Cardiac muscle cell (in vitro differentiated cells and primary cell): ENCODE data around the gene CLPTM1L. TPM values are rescaled to one million over a fixed set of nuclear protein-coding genes. Genes with fewer than 3 reads are reported as not detected.

Experiments used
- DNase-seq, 2 donors: peaks; one replicate each; pipeline versions ENCODE4 v3.0.0 to v3.0.0-alpha.2; 2010 to 2017; ENCODE audit warnings: low read depth in 1 of 2, low spot score in 1 of 2
- H3K27ac ChIP-seq: fragments of 200-600 bp; sonication (generic); 2 replicates; pipeline ENCODE4 v1.5.1; 2016
- H3K27me3 ChIP-seq: fragments of 200-600 bp; sonication (generic); 2 replicates; pipeline ENCODE4 v1.6.0; 2016; ENCODE audit warnings: control low read depth
- H3K36me3 ChIP-seq: fragments of 200-600 bp; sonication (generic); 2 replicates; pipeline ENCODE4 v1.5.1; 2016; ENCODE audit warnings: control low read depth
- H3K4me1 ChIP-seq: fragments of 200-600 bp; sonication (generic); 2 replicates; pipeline ENCODE4 v1.8.1; 2017; ENCODE audit warnings: low read depth, mild to moderate bottlenecking, mixed run types
- H3K4me3 ChIP-seq: fragments of 200-600 bp; sonication (generic); 2 replicates; pipeline ENCODE4 v1.5.1; 2016; ENCODE audit warnings: mild to moderate bottlenecking
- H3K9me3 ChIP-seq: fragments of 200-600 bp; sonication (generic); 2 replicates; pipeline ENCODE4 v1.5.1; 2017; ENCODE audit warnings: low read depth, mild to moderate bottlenecking, control low read depth
- CTCF ChIP-seq: IDR thresholded peaks from 2 replicates; pipeline ENCODE4 v1.5.1; 2012; ENCODE audit warnings: low read depth, mild to moderate bottlenecking, low read length
- polyA plus RNA-seq: library from polyadenylated mRNA; unstranded; fragments of >200 nt; fragmentation: Nextera tagmentation; extraction: Ambion mirVana; gene quantifications from 2 replicates; pipeline ENCODE4 v1.2.1, GENCODE V29; 2016
- total RNA-seq: library from RNA; depleted of rRNA; stranded (reverse); fragments of >200 nt; gene quantifications from 2 replicates; pipeline ENCODE4 v1.2.3, GENCODE V29; 2016

CLPTM1L gene
- total and polyA plus RNA-seq, 2 experiments from 2014 or later, result 78.4 to 154 TPM

- H3K27me3 ChIP-seq, result peaks cover 44% of the 10 kb centered on the region
- no peak overlapping the region for H3K4me3 ChIP-seq
- no peaks in the 10 kb centered on the region for H3K36me3 ChIP-seq
- no peaks in the 10 kb centered on the region for H3K9me3 ChIP-seq
- DNase-seq, result no peak
- no peak for TF ChIP-seq CTCF
- no peak overlapping the region for H3K27ac ChIP-seq
- H3K4me1 ChIP-seq, result peaks cover 14% of the 10 kb centered on the region
Observed at GRCh38 chr5:1382248-1382700, 37.4 kb upstream of the CLPTM1L start.

DNA sequence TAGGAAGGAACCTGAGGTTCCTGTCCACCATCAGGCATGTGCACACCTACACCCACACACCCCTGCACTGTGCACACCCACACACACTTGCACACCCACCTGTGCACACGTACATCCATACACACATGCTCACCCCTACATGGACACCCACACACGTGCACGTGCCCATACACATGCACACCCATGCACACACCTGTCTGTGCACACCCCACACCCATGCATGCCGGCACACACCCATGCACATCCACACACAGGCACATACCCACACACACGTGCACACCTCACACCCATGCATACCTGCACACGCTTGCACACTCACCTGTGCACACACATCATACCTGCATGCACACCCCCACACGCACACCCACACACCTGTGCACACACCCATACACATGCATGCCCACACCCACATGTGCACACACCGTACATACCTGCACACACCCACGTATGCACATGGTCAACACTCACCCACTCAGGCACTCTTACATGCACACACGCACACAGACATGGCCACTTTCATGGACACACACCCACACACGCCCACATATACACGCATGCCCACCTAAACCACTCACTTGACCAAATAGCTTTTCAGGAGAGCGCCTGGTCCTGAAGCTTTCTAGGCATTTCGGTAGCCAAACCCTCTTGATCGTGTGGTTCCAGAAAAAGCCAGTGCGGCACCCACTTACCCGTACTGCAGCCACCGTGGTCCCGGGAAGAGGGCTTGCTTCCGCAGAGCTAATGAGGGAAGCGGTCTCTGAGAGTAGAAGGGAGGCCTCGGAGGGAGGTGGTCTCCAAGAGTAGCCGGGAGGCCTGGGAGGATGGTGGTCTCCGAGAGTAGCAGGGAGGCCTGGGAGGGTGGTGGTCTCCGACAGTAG, 36.7 kb upstream of the CLPTM1L start:
- DNase-seq, result no peak
- Histone ChIP-seq H3K27me3 (peaks cover 43% of the 10 kb centered on the region), H3K4me1 (peaks cover 14% of the 10 kb centered on the region), H3K4me3 (no peak overlapping the region), H3K36me3 (no peaks in the 10 kb centered on the region), H3K9me3 (no peaks in the 10 kb centered on the region), H3K27ac (no peak overlapping the region)
- no peak for TF ChIP-seq CTCF

GRCh38 chr5:1380910-1381309, 36.0 kb upstream of the CLPTM1L start:
- Histone ChIP-seq H3K36me3 (no peaks in the 10 kb centered on the region), H3K27ac (no peak overlapping the region), H3K9me3 (no peaks in the 10 kb centered on the region), H3K4me3 (no peak overlapping the region), H3K4me1 (peaks cover 14% of the 10 kb centered on the region), H3K27me3 (peaks cover 38% of the 10 kb centered on the region)
- DNase-seq, result no peak
- TF ChIP-seq CTCF, result no peak

GRCh38 chr5:1380011-1380817, 35.3 kb upstream of the CLPTM1L start:
- Histone ChIP-seq H3K27me3 (peaks cover 39% of the 10 kb centered on the region), H3K9me3 (no peaks in the 10 kb centered on the region), H3K4me1 (peaks cover 10% of the 10 kb centered on the region), H3K27ac (no peak overlapping the region), H3K36me3 (no peaks in the 10 kb centered on the region), H3K4me3 (no peak overlapping the region)
- DNase-seq, result peak; percentile 65 to 77
- peak; percentile 73 for TF ChIP-seq CTCF

DNA sequence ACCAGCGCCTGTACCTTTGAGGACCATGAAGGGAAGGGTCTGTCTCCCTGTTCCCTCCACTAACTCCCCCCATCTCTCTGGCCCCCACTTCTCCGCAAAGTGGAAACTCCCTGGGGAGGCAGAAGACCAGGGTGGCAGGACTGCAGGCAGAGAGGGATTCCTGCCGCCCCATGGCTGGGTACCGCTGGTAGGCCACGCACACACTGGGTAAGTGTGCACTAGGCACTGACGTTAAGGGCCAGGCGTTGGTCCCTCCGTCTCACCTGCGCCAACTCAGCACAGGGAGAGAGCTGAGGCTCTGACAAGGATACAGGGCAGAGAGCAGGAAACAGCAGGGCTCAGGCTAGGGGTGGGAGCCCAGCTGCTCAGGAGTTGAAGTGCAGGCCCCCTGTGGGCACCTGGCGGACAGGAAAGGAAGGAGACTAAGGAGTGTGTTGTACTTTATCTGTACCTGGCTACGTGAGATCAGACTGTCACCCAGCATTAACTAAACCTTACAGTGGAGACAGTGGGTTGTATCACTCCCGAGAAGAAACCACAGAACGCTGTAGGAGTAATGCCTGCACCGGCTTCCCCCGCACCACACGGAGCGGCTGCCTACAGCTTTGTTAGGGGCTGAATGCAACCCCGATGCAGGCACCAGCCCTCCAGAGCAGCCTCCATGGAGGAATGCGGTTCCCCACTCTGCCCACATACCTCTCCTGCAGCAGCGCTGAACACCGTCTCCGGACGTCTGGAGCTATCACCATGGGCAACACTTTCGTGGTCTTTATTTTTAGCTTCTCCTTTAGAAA, 34.2 kb upstream of the CLPTM1L start:
- peaks cover 40% of the 10 kb centered on the region for H3K27me3 ChIP-seq
- DNase-seq, result no peak
- H3K4me1 ChIP-seq, result peaks cover 9% of the 10 kb centered on the region
- no peak for TF ChIP-seq CTCF
- H3K4me3 ChIP-seq, result no peak overlapping the region
- H3K36me3 ChIP-seq, result no peaks in the 10 kb centered on the region
- no peak overlapping the region for H3K27ac ChIP-seq
- no peaks in the 10 kb centered on the region for H3K9me3 ChIP-seq
